NCI-H187 treated with DMSO at 0.1 percent for 48 hours (cell line): ENCODE data around the gene HELZ2.
"Not testable (repeated sequence)": the region's sequence is repeated elsewhere in the genome, so short reads cannot be mapped to it uniquely, and the experiment has no call there.

ENCODE experiments used
- DNase-seq: peaks from one replicate; lab custom pipeline; 2025; lab: John Stamatoyannopoulos, UW

Gene HELZ2

DNA sequence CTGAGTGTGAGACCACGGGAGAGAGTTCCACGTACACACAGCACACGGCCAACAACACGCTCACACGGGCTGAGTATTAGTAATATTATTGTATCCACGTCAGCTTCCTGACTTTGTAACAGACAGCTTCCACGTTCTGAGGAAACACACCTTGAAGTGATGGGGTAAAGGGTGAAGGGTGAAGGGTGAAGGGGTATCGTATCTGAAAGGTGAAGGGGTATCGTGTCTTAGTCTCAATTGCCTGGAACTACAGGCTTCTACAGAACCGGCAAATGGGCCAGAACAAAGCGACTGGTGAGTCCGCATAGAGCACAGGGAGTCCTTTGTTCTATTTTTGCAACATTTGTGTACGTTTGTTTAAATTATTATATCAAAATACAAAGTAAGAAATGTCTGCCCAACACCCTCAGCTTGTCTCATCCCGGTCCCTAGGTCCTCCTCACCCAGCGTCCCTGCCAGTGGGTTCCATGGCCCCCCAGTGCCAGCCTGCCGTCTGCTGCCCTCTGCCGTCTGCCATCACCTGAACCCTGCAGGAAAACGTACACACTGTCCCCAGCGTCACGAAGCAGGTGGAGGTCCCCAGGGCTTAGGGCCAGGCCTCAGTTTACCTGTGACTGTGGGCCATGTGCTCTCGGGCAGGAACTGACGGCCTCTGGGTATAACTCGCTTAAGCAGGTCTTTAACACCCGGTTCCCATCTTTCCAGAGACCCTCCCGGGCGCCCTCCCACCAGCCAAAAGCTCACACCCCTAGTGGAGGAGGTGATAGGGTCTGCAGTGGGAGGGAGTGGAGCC is 4.4 kb upstream of the HELZ2 start:
- DNase-seq = no peak

DNA sequence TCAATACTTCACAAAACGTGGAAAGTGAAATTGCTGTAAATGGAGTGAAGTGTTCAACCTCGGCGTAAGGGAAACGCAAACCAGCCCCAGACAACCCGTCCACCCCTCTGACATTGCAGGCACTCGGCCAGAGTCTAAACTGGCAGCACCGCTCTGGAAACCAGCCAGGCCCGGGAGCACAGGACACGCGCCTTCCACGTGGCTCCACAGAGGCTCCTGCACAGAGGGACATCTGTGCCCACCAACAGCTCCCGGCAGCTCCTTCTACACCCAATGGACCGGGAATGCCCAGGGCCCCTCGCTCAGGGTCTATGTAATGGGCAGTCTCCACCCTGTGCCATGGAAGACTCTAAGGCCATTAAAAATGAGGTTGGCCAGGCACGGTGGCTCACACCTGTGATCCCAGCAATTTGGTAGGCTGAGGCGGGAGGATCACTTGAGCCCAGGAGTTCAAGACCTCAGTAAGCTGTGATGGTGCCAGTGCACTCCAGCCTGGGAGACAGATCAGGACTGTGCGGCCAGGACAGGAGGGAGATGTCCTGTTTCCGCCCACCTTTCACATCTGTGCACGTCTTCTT is 3.4 kb upstream of the HELZ2 start:
- no peak for DNase-seq

DNA sequence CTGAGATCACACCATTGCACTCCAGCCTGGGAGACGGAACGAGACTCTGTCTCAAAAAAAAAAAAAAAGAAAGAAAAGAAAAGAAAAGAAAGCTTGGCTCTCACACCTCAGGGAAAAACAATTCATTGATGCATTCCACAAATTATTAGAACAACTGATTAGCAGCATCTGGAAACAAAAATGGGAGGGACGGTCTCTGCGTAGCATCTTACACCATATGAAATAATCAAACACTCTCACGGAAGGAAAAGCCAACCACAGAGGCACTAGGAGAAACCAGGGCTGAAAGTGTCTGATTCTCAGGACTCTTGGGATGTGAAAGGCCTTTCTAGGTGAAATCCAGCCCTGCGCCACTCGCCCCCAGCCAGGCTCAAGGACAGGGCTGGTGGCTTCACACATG is 2.3 kb upstream of the HELZ2 start:
- no peak for DNase-seq

DNA sequence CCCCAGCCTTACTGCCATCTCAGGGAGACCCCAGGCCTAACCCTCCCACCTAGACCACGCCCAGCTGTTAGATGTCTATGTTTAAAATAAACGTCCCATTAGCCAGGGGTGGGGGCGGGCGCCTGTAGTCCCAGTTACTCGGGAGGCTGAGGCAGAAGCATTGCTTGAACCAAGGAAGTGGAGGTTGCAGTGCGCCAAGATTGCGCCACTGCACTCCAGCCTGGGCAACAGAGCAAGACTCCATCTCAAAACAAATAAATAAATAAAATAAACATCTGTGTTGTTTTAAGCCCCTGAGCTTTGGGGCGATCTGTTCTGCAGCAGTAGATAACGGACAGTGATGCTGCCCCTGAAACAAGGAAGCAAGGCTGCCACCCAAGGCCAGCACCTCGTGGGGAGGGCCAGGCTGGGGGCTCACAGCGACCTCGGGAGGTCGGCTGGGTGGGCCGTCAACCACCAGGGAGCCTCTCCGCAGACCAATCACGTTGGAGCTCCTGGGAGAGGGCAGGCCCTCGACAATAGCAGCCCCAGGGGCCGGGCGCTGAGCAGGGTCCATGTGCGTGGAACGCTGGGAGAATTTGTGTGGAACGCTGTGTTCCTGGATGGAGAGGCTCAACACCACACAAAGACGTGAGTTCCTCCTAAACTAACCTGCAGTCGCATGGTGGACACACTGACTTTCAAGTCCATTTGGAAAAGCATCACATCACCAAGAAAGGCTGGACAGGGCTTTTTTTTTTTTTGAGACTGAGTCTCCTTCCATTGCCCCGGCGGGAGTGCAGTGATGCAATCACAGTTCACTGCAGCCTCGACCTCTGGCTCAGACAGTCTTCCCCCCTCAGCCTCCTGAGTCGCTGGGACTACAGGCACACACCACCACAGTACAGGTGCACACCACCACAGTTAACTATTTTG is 1.0 kb upstream of the HELZ2 start:
- no peak for DNase-seq

DNA sequence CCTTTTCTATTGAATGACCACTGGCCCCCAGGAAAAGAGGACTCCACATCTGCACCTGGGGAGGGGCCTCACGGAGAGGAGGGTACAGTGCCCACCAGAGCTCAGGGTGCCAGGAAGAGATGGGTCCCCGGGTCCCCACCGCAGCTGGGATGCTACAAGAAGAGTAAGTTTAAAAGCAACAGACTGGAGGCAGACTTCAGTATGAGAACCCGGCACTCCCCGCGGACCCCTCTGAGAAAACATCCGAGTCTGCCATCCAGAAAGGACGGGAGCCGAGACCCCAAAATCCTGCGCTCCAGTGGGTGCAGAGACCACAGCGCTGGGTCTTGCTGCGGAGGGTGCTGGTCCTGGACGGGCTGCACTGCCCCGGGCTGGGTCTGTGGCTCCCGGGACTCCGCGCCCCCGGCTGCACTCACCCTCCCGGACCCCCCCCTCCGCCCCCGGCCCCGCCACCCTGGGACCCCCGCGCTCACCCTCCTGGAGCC is 350 bp downstream of the HELZ2 start:
- DNase-seq = no peak

DNA sequence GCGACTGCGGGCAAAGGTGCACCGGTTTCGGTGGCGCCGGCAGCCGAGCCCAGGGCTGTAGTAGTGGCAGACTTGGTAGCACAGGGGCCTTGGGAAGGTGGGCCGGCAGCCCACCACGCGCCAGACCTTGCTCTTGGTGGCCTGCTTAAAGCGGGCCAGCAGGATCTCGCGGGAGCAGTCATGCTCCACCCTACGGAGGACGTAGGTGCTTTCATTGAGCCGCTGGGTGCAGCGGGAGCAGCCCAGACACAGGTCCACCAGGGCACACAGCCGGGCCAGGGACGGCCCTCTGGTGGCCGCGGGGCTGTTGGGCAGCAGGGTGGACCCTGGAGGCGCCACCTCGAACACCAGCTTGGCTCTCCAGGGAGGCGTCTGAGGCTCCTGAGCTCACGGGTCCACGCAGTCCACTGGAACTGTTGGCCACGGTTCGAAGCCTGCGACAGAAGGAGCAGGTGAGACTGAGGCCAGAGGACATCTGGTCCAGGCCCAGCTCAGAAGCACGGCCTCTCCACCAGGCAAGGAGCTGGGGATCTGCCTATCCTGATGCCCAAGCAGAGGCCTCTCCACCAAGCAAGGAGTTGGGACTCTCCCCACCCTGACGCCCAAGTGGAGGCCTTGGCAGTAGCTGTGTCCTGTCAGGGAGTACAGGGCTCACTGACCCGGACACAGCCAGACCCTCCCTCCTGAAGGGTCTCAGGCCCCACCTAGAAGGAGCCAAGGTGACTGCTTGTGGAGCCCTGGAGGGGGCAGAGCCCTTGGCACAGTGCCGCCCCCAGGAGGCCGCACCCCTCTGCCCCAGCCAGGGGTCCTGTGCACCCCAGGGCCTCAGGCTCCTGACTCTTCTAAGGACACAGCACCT is 1.0 kb downstream of the HELZ2 start:
- no peak for DNase-seq

DNA sequence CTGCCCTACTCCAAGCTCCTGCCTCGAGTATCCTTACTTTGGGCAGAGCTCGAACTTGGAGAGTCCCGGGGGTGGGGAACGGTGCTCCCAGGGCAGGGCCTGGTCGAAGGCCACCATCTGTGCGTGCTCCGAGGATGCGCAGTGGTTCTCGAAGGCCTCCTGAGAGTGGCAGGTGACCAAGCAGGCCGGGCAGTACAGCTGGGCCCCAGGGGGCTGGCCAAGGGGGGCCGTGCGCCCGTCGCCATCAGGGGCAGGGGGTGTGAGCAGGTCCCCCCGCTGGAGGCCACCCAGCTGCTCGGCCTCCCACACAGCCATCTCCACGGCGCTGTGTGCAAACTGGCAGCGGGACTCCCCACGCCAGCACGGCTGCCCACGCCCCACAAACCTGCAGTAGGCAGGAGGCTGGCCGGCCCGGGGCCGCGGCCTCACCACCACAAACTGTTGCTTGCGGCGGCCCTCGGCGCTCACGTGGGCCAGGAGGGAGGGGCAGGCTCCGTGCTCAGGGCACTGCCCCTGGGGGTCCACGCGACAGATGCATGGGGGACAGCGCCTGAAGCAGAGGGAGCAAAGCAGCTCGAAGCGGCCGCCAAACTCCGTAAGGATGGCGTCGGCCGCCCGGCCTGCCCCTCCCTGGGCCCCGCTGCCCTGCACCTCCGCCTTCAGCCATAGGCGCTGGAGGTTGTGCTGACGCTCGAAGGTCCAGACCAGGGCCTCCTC is 1.8 kb downstream of the HELZ2 start:
- DNase-seq = no peak

DNA sequence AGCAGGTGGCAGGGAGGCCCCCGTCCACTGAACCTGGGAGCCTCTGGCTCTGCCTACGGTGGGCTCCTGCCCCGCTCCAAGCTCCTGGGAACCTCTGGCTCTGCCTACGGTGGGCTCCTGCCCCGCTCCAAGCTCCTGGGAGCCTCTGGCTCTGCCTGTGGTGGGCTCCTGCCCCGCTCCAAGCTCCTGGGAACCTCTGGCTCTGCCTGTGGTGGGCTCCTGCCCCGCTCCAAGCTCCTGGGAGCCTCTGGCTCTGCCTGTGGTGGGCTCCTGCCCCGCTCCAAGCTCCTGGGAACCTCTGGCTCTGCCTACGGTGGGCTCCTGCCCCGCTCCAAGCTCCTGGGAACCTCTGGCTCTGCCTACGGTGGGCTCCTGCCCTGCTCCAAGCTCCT is 3.0 kb downstream of the HELZ2 start:
- not testable (repeated sequence) for DNase-seq

DNA sequence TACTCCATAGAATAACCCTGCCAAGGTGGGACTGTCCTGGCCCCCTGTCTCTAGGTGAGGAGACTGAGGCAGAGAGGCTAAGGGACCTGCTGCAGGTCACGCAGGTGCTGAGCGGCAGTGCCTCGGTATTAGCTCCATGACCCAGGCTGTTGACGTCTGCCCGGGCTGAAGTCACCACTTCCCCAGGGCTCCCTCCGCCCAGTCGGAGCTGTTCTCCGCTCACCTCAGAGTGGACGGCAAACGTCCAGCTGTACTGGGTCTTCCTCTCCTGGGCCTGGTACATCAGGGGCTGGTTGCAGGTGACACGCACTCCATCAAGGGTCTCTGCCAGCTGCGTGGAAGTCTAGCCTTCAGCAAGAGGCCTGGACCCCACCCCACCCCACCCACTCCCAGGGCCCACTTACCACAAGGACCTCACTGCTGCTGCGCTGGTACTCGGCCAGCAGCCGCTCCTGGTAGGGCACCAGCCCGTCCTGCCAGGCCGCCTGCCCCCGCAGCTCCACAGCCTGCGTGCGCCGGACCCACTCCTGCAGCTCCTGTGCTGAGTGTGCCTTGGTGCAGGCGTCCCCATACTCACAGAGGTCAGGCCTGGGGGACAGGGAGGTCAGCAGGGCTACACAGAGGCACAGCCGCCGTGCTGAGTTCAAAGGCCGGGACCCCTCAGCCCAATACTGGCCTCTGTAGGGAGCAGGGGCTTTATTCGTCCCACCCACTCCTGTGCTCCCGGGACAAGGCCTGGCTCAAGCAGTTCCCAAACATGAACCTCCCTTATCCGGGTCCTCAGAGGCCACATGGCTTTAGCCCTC is 3.6 kb downstream of the HELZ2 start:
- no peak for DNase-seq

DNA sequence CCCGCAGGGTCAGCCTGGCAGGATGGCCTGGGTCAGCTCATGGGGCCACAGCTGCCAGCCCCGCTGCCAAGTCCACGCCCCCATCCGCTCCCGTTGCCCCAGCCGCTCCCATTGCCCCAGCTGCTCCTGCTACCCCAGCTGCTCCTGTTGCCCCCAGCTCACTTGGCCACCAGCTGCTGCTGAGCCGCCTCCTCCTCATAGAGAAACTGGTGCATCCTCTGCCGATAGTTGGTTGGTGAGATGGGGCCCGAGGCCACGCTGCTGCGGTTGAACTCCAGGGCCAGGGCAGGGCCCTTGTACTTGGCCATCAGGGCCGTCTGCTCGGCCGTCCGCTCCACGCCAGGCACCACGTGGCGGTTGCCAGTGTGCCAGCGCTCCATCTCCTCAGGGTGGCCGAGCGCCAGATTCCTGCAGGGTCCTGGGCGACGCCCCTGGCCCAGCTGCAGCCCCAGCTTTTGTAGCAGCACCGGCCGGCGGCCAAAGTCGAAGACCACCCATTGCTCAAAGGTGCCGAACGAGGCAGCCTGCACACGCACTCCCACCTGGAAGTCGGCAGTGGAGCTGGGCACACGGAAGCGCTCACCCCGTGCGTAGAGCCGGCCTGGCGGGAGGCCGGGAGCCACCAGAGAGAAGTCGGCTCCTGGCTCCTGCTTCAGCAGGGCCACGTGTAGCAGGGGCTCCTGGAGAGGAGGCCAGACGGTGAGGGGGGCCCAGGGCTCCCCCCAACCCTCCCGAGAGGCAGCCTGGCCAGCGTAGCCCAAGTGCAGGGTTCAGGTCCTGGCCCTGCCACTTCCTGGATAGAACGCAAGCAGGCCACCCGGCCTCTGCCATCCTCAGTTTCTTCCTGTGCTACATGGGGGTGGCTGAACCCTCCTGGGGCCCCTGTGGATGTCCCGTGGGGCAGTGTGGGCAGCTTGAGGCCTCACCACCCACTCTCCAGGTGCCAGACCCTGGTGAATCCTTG is 4.8 kb downstream of the HELZ2 start:
- DNase-seq = no peak

DNA sequence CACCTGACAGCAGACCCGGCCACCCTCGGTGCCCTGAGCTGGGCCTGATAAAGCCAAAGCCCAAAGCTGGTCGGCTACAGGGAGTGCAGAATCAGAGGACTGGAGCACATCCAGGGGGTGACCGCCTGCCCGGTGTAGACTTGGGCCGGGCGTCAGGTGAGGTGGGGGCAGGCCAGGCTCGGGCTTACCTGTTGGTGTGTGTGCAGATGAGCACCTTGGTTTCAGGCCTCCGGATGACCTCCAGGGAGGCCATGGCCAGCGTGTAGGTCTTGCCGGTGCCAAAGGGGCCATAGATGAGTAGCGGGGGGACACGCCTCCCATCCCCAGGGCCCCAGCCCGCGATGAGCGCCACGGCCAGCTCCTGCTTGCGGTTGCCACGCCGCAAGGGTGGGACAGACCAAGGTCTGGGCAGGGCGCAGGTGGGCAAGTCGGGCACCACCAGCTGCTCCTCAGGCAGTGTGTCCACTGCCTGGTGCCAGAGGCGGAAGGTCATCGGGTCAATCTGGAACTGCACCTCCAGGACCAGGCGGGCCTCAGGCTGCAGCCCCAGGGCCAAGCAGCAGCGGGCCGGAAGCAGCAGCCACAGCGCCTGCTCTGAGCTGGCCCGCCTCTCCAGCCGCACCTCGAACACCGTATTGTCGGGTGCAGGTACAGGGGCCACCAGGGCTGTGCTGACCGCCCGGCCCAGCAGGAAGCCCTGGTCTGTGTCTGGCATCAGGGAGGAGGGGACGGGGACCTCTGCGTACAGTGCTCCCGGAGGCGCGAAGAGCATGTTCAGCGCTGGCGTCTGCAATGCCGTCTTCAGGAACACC is 5.7 kb downstream of the HELZ2 start:
- no peak for DNase-seq

DNA sequence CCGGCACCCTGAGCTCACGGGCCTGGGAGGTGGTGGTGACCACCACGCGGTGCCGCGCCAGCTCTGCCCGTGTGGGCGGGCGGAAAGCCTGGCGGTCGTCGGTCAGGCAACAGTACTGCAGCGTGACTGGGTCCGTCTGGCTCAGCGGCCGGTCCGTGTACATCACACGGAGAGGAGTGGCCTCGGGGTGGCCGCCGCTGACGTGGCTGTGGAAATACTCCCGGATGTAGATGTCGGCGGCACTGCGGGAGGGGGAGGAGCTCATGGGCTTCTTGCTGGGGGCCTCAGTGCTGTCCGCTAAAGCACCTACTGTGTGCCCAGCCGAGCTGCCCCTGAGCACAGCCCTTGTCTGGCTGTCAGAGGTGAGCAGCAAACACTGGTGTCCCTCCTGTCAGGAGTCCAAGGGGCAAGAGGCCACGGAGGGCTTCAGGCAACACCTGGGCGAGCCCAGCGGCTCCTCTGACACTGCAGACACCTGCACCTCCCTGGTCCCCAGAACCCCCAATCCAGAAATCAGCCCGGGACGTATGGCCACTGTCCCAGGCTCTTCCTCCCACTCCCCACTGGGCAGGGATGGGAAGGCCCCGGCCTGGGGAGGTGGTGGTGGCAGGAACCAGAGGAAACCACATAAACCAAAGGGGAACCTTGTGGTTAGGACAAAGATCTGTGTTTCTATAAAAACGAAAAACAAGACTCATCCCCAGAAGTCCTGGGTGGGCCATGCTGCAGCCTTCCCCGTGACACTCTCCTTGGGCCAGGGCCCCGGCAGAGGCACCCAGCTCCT is 6.5 kb downstream of the HELZ2 start:
- no peak for DNase-seq

DNA sequence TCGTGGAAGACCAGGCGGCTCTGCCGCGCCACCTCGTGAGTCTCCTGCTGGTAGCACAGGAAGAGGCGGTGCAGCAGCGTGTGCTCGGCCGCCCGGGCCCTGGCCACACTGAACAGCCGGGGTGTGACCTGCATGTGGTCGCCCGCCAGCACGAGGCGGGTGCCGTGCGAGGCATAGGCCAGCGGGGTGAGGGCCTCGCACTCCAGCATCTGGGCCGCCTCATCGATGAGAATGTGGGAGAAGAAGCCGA is 7.0 kb downstream of the HELZ2 start:
- no peak for DNase-seq

DNA sequence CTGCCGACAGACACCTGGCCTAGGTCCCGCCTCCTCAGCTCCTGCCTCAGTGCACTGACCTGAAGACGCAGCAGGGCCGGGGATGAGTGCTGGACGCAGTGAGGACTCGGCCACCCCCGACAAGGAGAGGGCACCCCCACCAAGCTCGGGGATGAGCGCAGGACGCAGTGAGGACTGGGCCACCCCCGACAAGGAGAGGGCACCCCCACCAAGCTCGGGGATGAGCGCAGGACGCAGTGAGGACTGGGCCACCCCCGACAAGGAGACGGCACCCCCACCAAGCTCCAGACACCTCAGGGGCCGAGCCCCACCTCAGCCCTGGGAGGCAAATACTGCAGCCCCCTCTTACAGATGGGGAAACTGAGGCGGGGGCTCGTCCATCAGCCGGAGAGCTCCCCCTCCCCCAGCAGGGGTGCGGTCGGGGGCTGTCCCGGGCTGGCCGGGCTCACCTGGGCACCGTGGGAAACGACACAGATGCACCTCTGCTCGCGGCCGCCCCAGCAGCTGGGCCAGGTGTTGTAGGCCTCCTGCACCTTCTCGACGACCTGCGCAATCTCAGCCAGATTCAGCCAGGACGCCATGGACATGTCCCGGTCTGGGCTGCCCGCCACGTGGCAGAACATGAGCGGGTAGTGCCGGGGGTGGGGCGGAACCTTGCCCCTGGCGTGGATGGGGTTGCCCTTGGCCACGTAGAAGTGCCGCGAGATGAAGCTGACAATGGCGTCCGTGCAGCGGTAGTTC is 7.5 kb downstream of the HELZ2 start:
- DNase-seq = no peak

DNA sequence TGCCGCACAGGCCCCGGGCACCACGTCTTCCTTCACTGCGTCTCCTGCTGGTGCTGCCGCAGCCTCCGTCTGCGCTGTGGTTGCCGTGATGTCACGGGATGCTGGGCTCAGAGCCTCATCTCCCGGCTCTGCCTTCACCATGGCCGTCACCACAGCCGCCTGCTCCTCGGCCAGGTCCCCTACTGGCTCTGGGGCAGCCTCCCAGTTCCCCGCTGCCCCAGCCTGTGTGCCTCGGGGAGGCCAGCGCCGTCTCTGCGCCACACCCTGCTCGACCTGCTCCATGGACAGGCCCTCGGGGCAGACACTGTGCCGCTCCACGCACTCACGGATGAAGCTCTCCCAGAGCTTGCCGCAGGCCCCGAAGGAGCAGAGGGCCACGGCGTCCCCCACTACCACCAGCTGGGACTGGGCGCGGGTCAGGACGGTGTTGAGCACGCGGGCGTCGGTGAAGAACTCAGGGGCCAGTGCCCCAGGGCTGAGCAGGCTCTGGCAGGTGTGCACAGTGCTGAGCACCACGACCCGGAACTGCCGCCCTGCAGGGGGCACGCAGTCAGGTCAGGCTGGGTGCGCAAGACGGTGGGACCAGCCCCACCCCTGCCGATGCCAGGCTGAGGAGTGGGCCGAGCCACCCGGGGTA is 8.2 kb downstream of the HELZ2 start:
- no peak for DNase-seq

DNA sequence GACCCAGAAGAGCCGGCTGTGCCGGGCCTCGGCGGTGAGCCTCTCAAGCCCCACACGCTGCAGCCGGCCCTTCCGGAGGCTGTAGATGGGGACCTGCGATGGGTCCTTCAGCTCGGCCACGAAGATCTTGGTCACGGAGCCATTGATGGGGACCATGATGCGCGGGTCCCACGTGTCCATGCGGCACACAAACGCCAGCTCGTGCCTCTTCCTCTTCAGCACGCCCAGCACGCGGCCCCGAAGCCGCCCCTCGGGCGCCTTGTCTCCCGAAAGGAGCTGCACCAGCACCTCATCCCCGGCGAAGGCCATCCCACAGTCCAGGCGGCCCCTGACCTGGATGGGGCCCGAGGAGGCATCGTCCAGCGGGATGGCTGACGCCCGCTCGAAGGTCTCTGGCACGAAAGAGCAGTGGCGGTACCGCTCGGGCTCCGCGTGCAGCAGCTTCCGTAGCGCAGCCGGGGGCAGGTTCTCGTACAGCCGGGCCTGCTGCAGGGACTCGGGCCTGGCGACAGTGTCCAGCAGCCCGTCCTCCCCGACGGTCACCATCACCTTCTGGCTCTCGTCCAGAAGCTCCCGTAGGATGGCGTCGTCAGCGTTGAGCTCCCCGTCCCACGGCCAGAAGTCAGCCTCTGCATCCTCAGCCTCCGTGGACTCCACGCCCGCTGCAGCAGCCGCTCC is 8.9 kb downstream of the HELZ2 start:
- no peak for DNase-seq
